ENCODE measurements around the gene ZDHHC5. TPM values are rescaled to one million over a fixed set of nuclear protein-coding genes. Genes with fewer than 3 reads are reported as not detected.

Gene ZDHHC5
- total RNA-seq, 1 experiment from 2014 or later, result 80.6 TPM

GRCh38 chr11:57649826-57650738 is 17.8 kb upstream of the ZDHHC5 start, which contains the start of gene YPEL4:
YPEL4 (minus strand) TSS chr11:57649912; CDS start chr11:57647107, 2,805 bp downstream.
- no peaks in the 10 kb centered on the region for H3K9me3 ChIP-seq (ENCODE audit: control insufficient read depth, insufficient read depth, low read depth, low read length)
- peaks cover 18% of the 10 kb centered on the region for H3K4me1 ChIP-seq (ENCODE audit: control insufficient read depth, insufficient read depth, low read length)
- peaks cover 10% of the 10 kb centered on the region for H3K27me3 ChIP-seq (ENCODE audit: control insufficient read depth, insufficient read depth, low read length)
- no peaks in the 10 kb centered on the region for H3K36me3 ChIP-seq (ENCODE audit: control insufficient read depth, insufficient read depth, low read length)
- H3K4me3 ChIP-seq (ENCODE audit: low read depth in 2 of 2, low read length in 2 of 2), result peak within 1 kb of the TSS; percentile 17; a peak in 3 of 4 replicates
- ChIA-PET POLR2A (no interaction called here), CTCF (interaction anchor here (0.7 kb wide), 1 partner anchor 119 kb away, joined by 5 read pairs; no protein-coding TSS in a partner anchor)
- DNase-seq (ENCODE audit: low read depth, low spot score) (no peak), ATAC-seq (peak; percentile 23; the same call in 1 of the 2 replicates)
- intact Hi-C loops (cut with micrococcal nuclease; ENCODE audit: unreplicated experiment) (loop anchor here (10.0 kb wide), 1 partner anchor 195 kb away; no protein-coding TSS in a partner anchor), in situ Hi-C loops (cut with HindIII; ENCODE audit: low pct_unique_long_range_greater_than_20kb, low sequenced_read_pairs) (no loop called here)
- BruUV-seq (replicated peaks), result no TSS peak
- TF ChIP-seq REST (IDR thresholded peaks at IDR 0.05; ENCODE audit: insufficient read depth in 1 of 2, low read depth in 2 of 2, low read length in 1 of 2) (no peak), TCF7L2 (IDR thresholded peaks at IDR 0.05; ENCODE audit: low read depth, low read length) (no peak), POLR2AphosphoS5 (IDR thresholded peaks at IDR 0.05; ENCODE audit: low read depth, low read length) (no peak), SIN3A (IDR thresholded peaks at IDR 0.05; ENCODE audit: borderline replicate concordance, insufficient read depth, low read depth, low read length) (no peak)
- TF ChIP-seq, protein P1, sequence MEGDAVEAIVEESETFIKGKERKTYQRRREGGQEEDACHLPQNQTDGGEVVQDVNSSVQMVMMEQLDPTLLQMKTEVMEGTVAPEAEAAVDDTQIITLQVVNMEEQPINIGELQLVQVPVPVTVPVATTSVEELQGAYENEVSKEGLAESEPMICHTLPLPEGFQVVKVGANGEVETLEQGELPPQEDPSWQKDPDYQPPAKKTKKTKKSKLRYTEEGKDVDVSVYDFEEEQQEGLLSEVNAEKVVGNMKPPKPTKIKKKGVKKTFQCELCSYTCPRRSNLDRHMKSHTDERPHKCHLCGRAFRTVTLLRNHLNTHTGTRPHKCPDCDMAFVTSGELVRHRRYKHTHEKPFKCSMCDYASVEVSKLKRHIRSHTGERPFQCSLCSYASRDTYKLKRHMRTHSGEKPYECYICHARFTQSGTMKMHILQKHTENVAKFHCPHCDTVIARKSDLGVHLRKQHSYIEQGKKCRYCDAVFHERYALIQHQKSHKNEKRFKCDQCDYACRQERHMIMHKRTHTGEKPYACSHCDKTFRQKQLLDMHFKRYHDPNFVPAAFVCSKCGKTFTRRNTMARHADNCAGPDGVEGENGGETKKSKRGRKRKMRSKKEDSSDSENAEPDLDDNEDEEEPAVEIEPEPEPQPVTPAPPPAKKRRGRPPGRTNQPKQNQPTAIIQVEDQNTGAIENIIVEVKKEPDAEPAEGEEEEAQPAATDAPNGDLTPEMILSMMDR (IDR thresholded peaks at IDR 0.05), result no peak
- no peak within 1 kb of the TSS for H3K27ac ChIP-seq (ENCODE audit: low read length)

DNA sequence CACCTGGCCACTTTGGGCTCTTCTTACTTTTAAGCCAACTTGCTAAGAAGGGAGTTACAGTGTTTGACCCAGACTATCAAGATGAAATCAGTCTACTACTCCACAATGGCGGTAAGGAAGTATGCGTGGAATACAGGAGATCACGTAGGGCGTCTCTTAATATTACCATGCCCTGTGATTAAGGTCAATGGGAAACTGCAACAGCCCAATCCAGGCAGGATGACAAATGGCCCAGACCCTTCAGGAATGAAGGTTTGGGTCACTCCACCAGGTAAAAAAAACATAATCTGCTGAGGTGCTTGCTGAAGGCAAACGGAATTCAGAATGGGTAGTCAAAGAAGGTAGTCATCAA is 17.2 kb upstream of the ZDHHC5 start:
- intact Hi-C loops (cut with micrococcal nuclease; ENCODE audit: unreplicated experiment), result no loop called here
- Histone ChIP-seq H3K36me3 (ENCODE audit: control insufficient read depth, insufficient read depth, low read length) (no peaks in the 10 kb centered on the region), H3K27ac (ENCODE audit: low read length) (no peak overlapping the region), H3K27me3 (ENCODE audit: control insufficient read depth, insufficient read depth, low read length) (peaks cover 10% of the 10 kb centered on the region), H3K4me1 (ENCODE audit: control insufficient read depth, insufficient read depth, low read length) (peaks cover 14% of the 10 kb centered on the region), H3K9me3 (ENCODE audit: control insufficient read depth, insufficient read depth, low read depth, low read length) (no peaks in the 10 kb centered on the region), H3K4me3 (ENCODE audit: low read depth in 2 of 2, low read length in 2 of 2) (no peak overlapping the region)
- ChIA-PET POLR2A (no interaction called here), CTCF (no interaction called here)
- DNase-seq (ENCODE audit: low read depth, low spot score) (no peak), ATAC-seq (no peak)
- no TSS peak for BruUV-seq (replicated peaks)
- in situ Hi-C loops (cut with HindIII; ENCODE audit: low pct_unique_long_range_greater_than_20kb, low sequenced_read_pairs), result no loop called here
- TF ChIP-seq REST (IDR thresholded peaks at IDR 0.05; ENCODE audit: insufficient read depth in 1 of 2, low read depth in 2 of 2, low read length in 1 of 2), result no peak
- no peak for TF ChIP-seq SIN3A (IDR thresholded peaks at IDR 0.05; ENCODE audit: borderline replicate concordance, insufficient read depth, low read depth, low read length)
- no peak for TF ChIP-seq POLR2AphosphoS5 (IDR thresholded peaks at IDR 0.05; ENCODE audit: low read depth, low read length)
- TF ChIP-seq, protein P1 (IDR thresholded peaks at IDR 0.05), result no peak
- TF ChIP-seq TCF7L2 (IDR thresholded peaks at IDR 0.05; ENCODE audit: low read depth, low read length), result no peak
